ENCODE results near the gene GPATCH2. TPM values are rescaled to one million over a fixed set of nuclear protein-coding genes. Genes with fewer than 3 reads are reported as not detected.

The GPATCH2 gene
- total RNA-seq, 2 experiments from 2014 or later = 6.0 to 6.6 TPM

- POLR2A ChIA-PET = no interaction called here
- DNase-seq = no peak
- intact Hi-C loops (cut with micrococcal nuclease) = no loop called here
- CTCF ChIA-PET = no interaction called here
- no peak overlapping the region for H3K27ac Mint-ChIP-seq
- no peak overlapping the region for H3K4me3 Mint-ChIP-seq
- no peak for ATAC-seq
- no peaks in the 10 kb centered on the region for H3K9me3 Mint-ChIP-seq
- H3K27me3 Mint-ChIP-seq = no peaks in the 10 kb centered on the region
- no peaks in the 10 kb centered on the region for H3K4me1 Mint-ChIP-seq (ENCODE audit: low read depth)
- H3K36me3 Mint-ChIP-seq (ENCODE audit: low read depth) = peaks cover 2% of the 10 kb centered on the region
- no peak for TF ChIP-seq CTCF (IDR thresholded peaks at IDR 0.05)
Observed at GRCh38 chr1:217534566-217534965, 96.3 kb downstream of the GPATCH2 start.

GRCh38 chr1:217528271-217528670, 102.6 kb downstream of the GPATCH2 start:
- Mint-ChIP-seq H3K36me3 (ENCODE audit: low read depth) (peaks cover 2% of the 10 kb centered on the region), H3K4me1 (ENCODE audit: low read depth) (no peaks in the 10 kb centered on the region), H3K27ac (no peak overlapping the region), H3K9me3 (no peaks in the 10 kb centered on the region), H3K27me3 (no peaks in the 10 kb centered on the region), H3K4me3 (no peak overlapping the region)
- DNase-seq (no peak), ATAC-seq (no peak)
- ChIA-PET POLR2A (no interaction called here), CTCF (no interaction called here)
- intact Hi-C loops (cut with micrococcal nuclease) = no loop called here
- no peak for TF ChIP-seq CTCF (IDR thresholded peaks at IDR 0.05)

- no peak for ATAC-seq
- CTCF ChIA-PET = no interaction called here
Observed at GRCh38 chr1:217527151-217527550, 103.7 kb downstream of the GPATCH2 start.

GRCh38 chr1:217526636-217527035, 104.3 kb downstream of the GPATCH2 start:
- POLR2A ChIA-PET = interaction anchor here (0.6 kb wide), 1 partner anchor 105 kb away, joined by 3 read pairs; the partner anchor contains the start of genes GPATCH2 and SPATA17
- CTCF ChIA-PET = no interaction called here
- Mint-ChIP-seq H3K36me3 (ENCODE audit: low read depth) (no peaks in the 10 kb centered on the region), H3K27ac (no peak overlapping the region), H3K27me3 (no peaks in the 10 kb centered on the region), H3K4me1 (ENCODE audit: low read depth) (no peaks in the 10 kb centered on the region), H3K9me3 (no peaks in the 10 kb centered on the region), H3K4me3 (no peak overlapping the region)
- DNase-seq (no peak), ATAC-seq (no peak)
- no peak for TF ChIP-seq CTCF (IDR thresholded peaks at IDR 0.05)
- intact Hi-C loops (cut with micrococcal nuclease) = no loop called here

More at GRCh38 chr1:217527151-217527550, 103.7 kb downstream of the GPATCH2 start:
- Mint-ChIP-seq H3K9me3 (no peaks in the 10 kb centered on the region), H3K27ac (no peak overlapping the region), H3K36me3 (ENCODE audit: low read depth) (no peaks in the 10 kb centered on the region), H3K27me3 (no peaks in the 10 kb centered on the region), H3K4me1 (ENCODE audit: low read depth) (no peaks in the 10 kb centered on the region), H3K4me3 (no peak overlapping the region)
- intact Hi-C loops (cut with micrococcal nuclease) = no loop called here
- DNase-seq = no peak
- POLR2A ChIA-PET = interaction anchor here (0.6 kb wide), 1 partner anchor 104 kb away, joined by 3 read pairs; the partner anchor contains the start of genes GPATCH2 and SPATA17
- TF ChIP-seq CTCF (IDR thresholded peaks at IDR 0.05) = no peak

- Mint-ChIP-seq H3K36me3 (ENCODE audit: low read depth) (no peaks in the 10 kb centered on the region), H3K27me3 (no peaks in the 10 kb centered on the region), H3K9me3 (no peaks in the 10 kb centered on the region), H3K27ac (no peak overlapping the region), H3K4me1 (ENCODE audit: low read depth) (no peaks in the 10 kb centered on the region), H3K4me3 (no peak overlapping the region)
- ChIA-PET CTCF (interaction anchor here (0.6 kb wide), 1 partner anchor 388 kb away, joined by 3 read pairs; no protein-coding TSS in a partner anchor), POLR2A (no interaction called here)
- intact Hi-C loops (cut with micrococcal nuclease) = no loop called here
- TF ChIP-seq CTCF (IDR thresholded peaks at IDR 0.05) = no peak
- ATAC-seq = no peak
- DNase-seq = no peak
Observed at GRCh38 chr1:217525773-217526490, 105.0 kb downstream of the GPATCH2 start.
